Measurements from ENCODE around the gene LSR. TPM values are rescaled to one million over a fixed set of nuclear protein-coding genes. Genes with fewer than 3 reads are reported as not detected.
"Not testable (repeated sequence)": the region's sequence is repeated elsewhere in the genome, so short reads cannot be mapped to it uniquely, and the experiment has no call there.

LSR gene
- total RNA-seq, 1 donor = 0.54 TPM

DNA sequence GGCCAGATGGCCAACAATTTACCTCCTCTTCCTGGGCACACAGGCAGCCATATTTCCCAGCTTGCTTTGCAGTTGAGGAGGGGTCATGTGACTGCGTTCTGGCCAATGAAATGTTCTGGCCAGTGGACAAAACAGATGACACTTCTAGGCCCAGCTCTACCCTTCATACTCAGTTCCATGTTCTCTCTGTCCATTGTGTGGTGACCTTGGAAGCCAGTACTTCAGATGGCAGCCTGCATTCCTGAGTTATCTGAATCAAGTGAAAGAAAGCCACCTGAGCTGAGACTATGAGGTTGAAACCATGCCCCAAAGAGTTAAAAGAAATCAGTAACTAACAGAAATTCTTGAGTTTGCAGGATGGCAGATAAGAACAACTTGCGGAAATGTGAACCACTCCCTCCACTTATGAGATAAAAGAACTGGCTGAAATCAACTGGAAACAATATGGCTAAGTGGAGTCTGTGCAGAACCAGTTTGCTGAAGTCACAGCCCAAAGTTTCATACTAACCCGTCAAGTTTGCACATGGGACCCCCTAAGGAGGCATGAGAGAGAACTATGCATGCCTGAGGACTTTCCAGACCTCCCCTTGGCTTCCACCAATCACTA is 28.4 kb upstream of the LSR start:
- TF ChIP-seq, protein P1, sequence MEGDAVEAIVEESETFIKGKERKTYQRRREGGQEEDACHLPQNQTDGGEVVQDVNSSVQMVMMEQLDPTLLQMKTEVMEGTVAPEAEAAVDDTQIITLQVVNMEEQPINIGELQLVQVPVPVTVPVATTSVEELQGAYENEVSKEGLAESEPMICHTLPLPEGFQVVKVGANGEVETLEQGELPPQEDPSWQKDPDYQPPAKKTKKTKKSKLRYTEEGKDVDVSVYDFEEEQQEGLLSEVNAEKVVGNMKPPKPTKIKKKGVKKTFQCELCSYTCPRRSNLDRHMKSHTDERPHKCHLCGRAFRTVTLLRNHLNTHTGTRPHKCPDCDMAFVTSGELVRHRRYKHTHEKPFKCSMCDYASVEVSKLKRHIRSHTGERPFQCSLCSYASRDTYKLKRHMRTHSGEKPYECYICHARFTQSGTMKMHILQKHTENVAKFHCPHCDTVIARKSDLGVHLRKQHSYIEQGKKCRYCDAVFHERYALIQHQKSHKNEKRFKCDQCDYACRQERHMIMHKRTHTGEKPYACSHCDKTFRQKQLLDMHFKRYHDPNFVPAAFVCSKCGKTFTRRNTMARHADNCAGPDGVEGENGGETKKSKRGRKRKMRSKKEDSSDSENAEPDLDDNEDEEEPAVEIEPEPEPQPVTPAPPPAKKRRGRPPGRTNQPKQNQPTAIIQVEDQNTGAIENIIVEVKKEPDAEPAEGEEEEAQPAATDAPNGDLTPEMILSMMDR (IDR thresholded peaks at IDR 0.05; ENCODE audit: insufficient read depth, low read length) = no peak
- H3K4me3 ChIP-seq (ENCODE audit: low read depth, low read length) = no peak overlapping the region

DNA sequence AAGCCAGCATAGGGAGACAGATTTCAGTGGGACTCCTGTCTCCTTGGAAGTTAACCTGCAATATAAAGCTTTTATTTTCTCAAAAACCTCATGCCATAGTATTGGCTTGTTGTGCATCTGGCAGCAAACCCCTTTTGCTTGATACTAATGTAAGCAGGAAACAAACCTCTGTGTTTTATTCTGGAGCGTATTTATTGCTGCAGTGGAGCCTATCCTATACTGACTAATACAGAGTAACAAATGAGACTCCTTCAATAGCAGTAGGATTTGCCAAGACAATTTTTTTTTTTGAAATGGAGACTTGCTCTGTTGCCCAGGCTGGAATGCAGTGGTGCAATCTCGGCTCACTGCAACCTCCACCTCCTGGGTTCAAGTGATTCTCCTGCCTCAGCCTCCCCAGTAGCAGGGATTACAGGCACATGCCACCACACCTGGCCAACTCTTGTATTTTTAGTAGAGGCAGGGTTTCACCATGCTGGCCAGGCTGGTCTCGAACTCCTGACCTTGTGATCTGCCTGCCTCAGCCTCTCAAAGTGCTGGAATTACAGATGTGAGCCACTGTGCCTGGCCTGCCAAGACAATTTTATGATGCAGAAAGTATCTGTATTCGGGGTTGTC is 27.7 kb upstream of the LSR start:
- not testable (repeated sequence) for H3K4me3 ChIP-seq (ENCODE audit: low read depth, low read length); DNase-seq (ENCODE audit: low read depth)

More for the DNA sequence above, 28.4 kb upstream of the LSR start:
- peak; percentile 33 for DNase-seq (ENCODE audit: low read depth)

DNA sequence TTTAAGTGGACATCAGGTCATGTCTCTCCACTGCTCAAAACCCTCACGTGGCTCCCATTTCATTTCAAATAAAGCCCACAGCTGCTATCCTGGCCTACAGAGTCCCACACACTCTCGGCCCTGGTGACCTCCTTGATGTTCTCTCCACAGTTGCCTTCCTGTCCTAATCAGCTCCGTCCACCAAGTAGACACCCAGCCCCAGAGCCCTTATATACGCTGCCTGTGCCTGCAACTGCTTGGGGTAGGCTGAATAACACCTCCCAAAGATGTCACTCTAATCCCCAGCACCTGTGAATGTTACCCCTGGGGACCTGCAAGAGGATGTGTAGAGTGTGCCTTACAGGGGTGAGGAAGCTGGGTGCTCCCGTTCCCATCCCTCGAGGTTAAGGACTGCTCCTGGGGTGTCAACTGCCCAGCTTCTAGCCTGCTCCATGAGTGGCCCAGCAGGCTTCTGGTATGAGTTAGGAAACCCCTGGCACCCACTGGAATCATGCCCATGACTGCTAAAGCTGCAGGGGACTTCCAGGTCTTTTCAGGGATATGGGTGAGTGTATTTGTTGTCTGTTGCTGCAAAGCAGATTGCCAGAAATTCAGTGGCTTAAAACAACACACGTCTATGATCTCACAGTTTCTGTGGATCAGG is 26.3 kb upstream of the LSR start:
- no peak for DNase-seq (ENCODE audit: low read depth)
- TF ChIP-seq, protein P1 (IDR thresholded peaks at IDR 0.05; ENCODE audit: insufficient read depth, low read length) = no peak
- no peak overlapping the region for H3K4me3 ChIP-seq (ENCODE audit: low read depth, low read length)

DNA sequence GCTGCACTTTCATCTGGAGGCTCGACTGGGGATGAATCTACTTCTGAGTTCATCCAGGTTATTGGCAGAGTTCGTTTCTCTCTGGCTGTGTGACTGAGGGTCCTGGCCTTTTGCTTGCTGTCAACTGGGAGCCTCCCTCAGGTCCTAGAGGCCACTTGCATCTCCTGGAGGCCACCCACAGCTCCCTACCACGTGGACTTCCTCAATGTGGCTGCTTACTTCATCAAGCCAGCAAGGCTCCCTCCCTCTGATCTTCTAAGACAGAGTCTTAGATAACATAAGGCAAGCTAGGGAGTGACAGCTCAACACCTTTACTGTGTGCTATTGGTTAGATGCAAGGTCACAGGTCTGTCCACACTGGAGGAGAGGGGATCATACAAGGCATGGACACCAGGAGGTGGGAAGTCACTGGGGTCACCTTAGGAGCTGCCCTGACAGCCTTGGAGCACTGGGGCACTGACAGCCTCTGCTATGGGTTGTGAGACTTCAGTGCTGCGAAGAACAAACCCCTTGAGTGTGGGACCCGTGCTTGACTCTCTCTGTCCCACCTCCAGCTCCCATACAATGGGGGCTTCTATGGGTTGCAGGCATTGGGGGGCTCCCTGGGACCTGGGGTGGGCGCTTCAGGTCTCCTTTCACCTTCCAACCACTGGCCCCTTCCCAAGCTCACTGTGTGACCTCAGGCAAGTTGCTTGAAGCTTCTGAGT is 25.6 kb upstream of the LSR start:
- no peak for DNase-seq (ENCODE audit: low read depth)
- TF ChIP-seq, protein P1 (IDR thresholded peaks at IDR 0.05; ENCODE audit: insufficient read depth, low read length) = no peak
- no peak overlapping the region for H3K4me3 ChIP-seq (ENCODE audit: low read depth, low read length)

DNA sequence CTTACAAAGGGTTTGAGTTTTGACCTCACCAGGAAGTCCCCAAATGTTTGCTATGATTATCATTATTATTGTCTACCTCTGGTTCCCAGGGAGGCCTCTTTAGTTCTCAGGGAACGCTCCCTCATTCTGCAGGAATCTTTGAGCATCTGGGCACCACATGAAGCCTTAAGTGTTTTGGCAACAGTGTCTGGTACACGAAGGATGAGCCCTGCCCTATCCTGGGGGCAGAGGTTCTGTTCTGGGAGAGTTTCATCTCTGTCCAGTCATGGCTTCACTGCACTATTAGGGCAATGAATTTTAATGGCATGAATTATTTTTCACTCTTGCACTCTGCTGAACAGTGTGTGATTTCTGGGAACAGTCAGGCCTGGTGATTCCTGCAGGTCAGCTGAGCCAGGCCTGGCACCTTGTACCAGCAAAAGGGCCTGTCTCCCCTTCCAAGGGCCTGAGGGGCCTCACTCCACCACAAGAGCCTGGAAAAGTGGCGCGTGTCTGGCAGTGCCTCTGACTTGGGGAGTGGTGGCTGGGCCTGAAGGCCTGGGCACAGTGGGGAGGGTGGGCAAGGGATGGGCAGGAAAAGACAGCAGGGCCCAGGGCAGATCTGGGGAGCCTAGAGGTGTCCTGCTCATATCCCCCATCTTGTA is 24.8 kb upstream of the LSR start:
- DNase-seq (ENCODE audit: low read depth) = no peak
- TF ChIP-seq, protein P1 (IDR thresholded peaks at IDR 0.05; ENCODE audit: insufficient read depth, low read length) = no peak
- no peak overlapping the region for H3K4me3 ChIP-seq (ENCODE audit: low read depth, low read length)

DNA sequence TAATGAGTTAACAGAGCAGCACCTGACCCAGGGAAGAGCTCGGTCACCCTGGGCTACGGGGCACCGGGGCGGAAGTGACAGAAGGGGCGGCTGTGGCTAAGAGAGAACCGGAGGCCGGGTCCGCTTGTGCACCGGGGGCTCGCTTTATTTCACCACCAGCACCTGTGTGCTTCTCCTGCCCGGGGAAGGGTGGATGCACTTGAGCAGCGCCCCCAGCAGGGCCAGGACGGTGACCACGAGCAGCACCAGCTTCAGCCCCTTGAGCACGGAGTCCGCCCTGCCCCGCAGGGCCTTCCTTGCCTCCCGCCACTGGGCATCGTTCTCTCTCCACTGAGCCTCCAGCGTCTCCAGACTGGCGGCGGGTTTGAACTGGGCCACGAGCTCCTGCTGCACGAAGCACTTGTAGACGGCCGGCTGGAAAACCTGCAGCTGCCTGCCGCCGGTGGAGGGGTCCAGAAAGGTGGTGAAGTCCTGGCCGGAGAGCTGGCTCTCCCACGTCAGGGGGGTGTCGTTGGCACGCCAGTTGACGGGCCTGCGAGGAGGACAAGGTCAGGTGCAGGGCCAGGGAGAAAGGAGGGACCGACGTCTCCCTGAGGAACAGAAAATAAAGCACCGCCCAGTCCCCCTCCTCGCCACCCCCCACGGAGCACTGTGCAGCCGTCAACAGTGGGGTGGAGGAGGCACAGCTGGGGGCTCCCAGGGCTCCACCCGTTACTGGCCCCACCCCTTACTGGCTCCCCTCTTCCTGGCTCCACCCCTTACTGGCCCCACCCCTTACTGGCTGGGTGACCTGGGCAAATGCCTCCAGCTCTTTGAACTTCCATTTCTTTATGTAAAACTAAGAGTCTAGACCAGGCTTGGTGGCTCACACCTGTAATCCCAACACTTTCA is 23.9 kb upstream of the LSR start:
- TF ChIP-seq, protein P1 (IDR thresholded peaks at IDR 0.05; ENCODE audit: insufficient read depth, low read length) = no peak
- no peak for DNase-seq (ENCODE audit: low read depth)
- no peak overlapping the region for H3K4me3 ChIP-seq (ENCODE audit: low read depth, low read length)
